Peyer's patch (tissue), 4 donors: ENCODE measurements around the gene ANO10.

Experiments used
- CTCF ChIP-seq, 6 experiments: fragments of 450-650 bp in 4 of 6; fragments of 200-600 bp in 2 of 6; sonication (generic) in 1 of 6; IDR thresholded peaks; one replicate each; pipeline ENCODE4 v1.5.1; 2017 to 2019; ENCODE audit warnings: antibody characterized with exemption in 6 of 6, mild to moderate bottlenecking in 3 of 6, moderate library complexity in 1 of 6
- POLR2A ChIP-seq, 2 donors: fragments of 450-650 bp; IDR thresholded peaks; one replicate each; pipeline ENCODE4 v1.5.1; 2017; ENCODE audit warnings: antibody characterized with exemption in 2 of 2, mild to moderate bottlenecking in 2 of 2, moderate library complexity in 2 of 2

GRCh38 chr3:43363621-43364266 is 258.1 kb downstream of the ANO10 start:
- no peak for TF ChIP-seq CTCF (IDR thresholded peaks at IDR 0.05)
- no peak for TF ChIP-seq POLR2A (IDR thresholded peaks at IDR 0.05)
